ENCODE results near the gene EMILIN1. TPM values are rescaled to one million over a fixed set of nuclear protein-coding genes. Genes with fewer than 3 reads are reported as not detected.

EMILIN1 gene
- polyA plus RNA-seq, 2 donors: 10.7 to 12.1 TPM

DNA sequence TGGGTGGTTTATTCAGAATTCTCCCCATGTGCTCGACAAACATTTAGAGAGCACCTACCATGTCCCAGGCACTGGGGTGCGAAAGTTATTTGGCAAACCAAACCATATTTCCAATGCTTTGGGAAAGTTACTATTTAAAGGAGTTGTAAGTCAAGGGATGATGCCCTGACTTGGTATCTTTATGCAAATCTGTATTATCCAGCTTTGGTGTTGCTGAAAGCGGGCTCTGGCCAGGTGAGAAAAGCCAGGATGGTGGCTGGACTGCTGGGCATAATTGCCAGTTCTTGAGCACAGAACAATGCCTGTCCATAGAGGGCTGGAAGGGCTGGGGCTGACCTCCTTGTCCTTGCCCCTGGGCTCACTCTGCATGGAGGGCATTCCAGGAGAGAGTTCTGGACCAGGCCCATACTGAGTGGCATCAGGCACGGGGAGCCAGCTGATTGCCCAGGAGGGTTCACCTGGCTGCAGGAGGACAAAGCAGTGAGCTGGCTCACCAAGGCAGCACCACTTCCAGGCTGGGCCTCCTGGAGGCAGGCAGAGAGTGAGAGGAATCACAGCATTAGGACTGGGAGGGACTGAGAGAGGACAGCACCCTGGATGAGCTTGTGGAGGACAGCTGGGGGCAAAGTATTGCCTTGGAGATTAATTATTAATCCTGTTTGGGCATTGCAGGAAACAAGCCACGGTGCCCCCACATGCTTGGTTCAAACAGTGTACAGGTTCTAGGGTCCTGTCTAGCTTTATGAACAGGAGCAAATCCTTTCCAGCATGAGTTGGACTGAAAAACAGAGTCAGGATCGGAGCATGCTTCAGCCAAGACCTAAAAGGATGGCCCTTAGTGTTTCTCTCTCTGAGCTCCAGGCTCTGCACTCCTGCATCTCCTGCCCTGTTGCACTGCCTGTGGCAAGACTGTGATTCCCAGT lies 15.3 kb downstream of the EMILIN1 start:
- H3K4me1 ChIP-seq (ENCODE audit: control insufficient read depth in 2 of 2, insufficient read depth in 2 of 2, low read length in 1 of 2): peaks cover 0 to 10% of the 10 kb centered on the region in 2 donors
- no peak overlapping the region for H3K4me3 ChIP-seq (ENCODE audit: low read depth in 1 of 2, low read length in 2 of 2)
- no peaks in the 10 kb centered on the region for H3K27me3 ChIP-seq (ENCODE audit: control insufficient read depth in 1 of 2, insufficient read depth in 2 of 2, low read length in 2 of 2)
- no peak overlapping the region for H3K27ac ChIP-seq (ENCODE audit: low read depth in 2 of 2, low read length in 1 of 2)
- 84 to 86% methylated on average over 6 of the region's 6 CpGs for WGBS, 2 donors
- H3K9me3 ChIP-seq (ENCODE audit: control insufficient read depth in 2 of 2, insufficient read depth in 1 of 2, low read depth in 1 of 2, low read length in 1 of 2): no peaks in the 10 kb centered on the region
- peaks cover 0 to 2% of the 10 kb centered on the region in 2 donors for H3K36me3 ChIP-seq (ENCODE audit: control insufficient read depth in 2 of 2, insufficient read depth in 2 of 2, low read length in 1 of 2)

DNA sequence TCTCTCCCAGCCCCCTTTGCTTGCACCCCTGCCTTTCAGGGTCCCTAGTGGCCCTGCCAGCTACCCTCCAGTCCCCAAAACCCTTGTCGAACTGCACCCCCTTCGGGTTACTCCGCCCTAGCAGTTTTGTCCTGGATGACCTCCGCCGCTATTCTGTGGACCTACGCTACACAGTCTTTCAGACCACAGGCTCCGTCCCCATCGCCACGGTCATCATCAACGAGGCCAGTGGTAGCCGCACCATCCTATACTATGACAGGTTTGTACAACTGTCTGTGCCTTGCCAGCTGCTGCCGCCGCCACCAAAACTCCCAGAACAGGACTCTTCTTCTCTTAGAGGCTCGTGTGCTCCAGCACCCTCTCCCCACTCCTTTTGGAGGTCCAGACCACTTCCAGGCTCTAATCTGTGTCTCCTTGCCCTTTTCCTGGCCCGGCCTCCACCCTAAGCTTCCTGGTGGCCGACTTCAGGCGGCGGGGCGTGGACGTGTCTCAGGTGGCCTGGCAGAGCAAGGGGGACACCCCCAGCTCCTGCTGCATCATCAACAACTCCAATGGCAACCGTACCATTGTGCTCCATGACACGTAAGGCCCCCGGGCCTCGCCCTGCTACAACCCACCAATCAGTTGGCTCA lies 16.1 kb downstream of the EMILIN1 start:
- H3K4me3 ChIP-seq (ENCODE audit: low read depth in 1 of 2, low read length in 2 of 2): no peak overlapping the region
- WGBS, 2 donors: 92 to 94% methylated on average over 24 of the region's 24 CpGs
- no peak overlapping the region for H3K27ac ChIP-seq (ENCODE audit: low read depth in 2 of 2, low read length in 1 of 2)
- H3K4me1 ChIP-seq (ENCODE audit: control insufficient read depth in 2 of 2, insufficient read depth in 2 of 2, low read length in 1 of 2): peaks cover 0 to 10% of the 10 kb centered on the region in 2 donors
- H3K27me3 ChIP-seq (ENCODE audit: control insufficient read depth in 1 of 2, insufficient read depth in 2 of 2, low read length in 2 of 2): no peaks in the 10 kb centered on the region
- H3K9me3 ChIP-seq (ENCODE audit: control insufficient read depth in 2 of 2, insufficient read depth in 1 of 2, low read depth in 1 of 2, low read length in 1 of 2): no peaks in the 10 kb centered on the region
- peaks cover 0 to 2% of the 10 kb centered on the region in 2 donors for H3K36me3 ChIP-seq (ENCODE audit: control insufficient read depth in 2 of 2, insufficient read depth in 2 of 2, low read length in 1 of 2)

DNA sequence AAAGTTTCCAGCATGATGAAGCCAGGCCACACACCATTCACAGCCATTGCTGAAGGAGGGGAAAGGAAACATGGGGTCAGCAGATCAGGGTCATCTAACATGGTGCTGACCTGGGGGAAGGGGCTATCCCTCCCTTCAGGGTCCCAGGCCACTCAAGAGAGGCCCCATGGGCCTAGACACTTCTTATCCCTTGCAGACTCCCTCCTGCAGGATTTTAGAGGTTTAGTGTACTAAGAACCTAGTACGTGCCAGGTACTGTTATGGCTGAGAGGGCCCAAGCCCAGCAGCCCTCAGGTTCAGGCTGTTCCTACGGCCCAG lies 17.0 kb downstream of the EMILIN1 start:
- no peaks in the 10 kb centered on the region for H3K9me3 ChIP-seq (ENCODE audit: control insufficient read depth in 2 of 2, insufficient read depth in 1 of 2, low read depth in 1 of 2, low read length in 1 of 2)
- H3K27me3 ChIP-seq (ENCODE audit: control insufficient read depth in 1 of 2, insufficient read depth in 2 of 2, low read length in 2 of 2): no peaks in the 10 kb centered on the region
- H3K27ac ChIP-seq (ENCODE audit: low read depth in 2 of 2, low read length in 1 of 2): no peak overlapping the region
- 89 to 95% methylated on average over 2 of the region's 2 CpGs for WGBS, 2 donors
- H3K4me1 ChIP-seq (ENCODE audit: control insufficient read depth in 2 of 2, insufficient read depth in 2 of 2, low read length in 1 of 2): peaks cover 0 to 10% of the 10 kb centered on the region in 2 donors
- peaks cover 0 to 4% of the 10 kb centered on the region in 2 donors for H3K36me3 ChIP-seq (ENCODE audit: control insufficient read depth in 2 of 2, insufficient read depth in 2 of 2, low read length in 1 of 2)
- no peak overlapping the region for H3K4me3 ChIP-seq (ENCODE audit: low read depth in 1 of 2, low read length in 2 of 2)

- 32% methylated on average over 18 of the region's 18 CpGs for WGBS, 2 donors
- H3K4me1 ChIP-seq (ENCODE audit: control insufficient read depth in 2 of 2, insufficient read depth in 2 of 2, low read length in 1 of 2): peaks cover 0 to 10% of the 10 kb centered on the region in 2 donors
- no peaks in the 10 kb centered on the region for H3K9me3 ChIP-seq (ENCODE audit: control insufficient read depth in 2 of 2, insufficient read depth in 1 of 2, low read depth in 1 of 2, low read length in 1 of 2)
- H3K27ac ChIP-seq (ENCODE audit: low read depth in 2 of 2, low read length in 1 of 2): no peak overlapping the region
- H3K27me3 ChIP-seq (ENCODE audit: control insufficient read depth in 1 of 2, insufficient read depth in 2 of 2, low read length in 2 of 2): no peaks in the 10 kb centered on the region
- peak overlapping the region; percentile 33 to 36 for H3K4me3 ChIP-seq (ENCODE audit: low read depth in 1 of 2, low read length in 2 of 2)
- H3K36me3 ChIP-seq (ENCODE audit: control insufficient read depth in 2 of 2, insufficient read depth in 2 of 2, low read length in 1 of 2): peaks cover 0 to 4% of the 10 kb centered on the region in 2 donors
These were observed 17.6 kb downstream of the EMILIN1 start for GRCh38 chr2:27095745-27096651.

DNA sequence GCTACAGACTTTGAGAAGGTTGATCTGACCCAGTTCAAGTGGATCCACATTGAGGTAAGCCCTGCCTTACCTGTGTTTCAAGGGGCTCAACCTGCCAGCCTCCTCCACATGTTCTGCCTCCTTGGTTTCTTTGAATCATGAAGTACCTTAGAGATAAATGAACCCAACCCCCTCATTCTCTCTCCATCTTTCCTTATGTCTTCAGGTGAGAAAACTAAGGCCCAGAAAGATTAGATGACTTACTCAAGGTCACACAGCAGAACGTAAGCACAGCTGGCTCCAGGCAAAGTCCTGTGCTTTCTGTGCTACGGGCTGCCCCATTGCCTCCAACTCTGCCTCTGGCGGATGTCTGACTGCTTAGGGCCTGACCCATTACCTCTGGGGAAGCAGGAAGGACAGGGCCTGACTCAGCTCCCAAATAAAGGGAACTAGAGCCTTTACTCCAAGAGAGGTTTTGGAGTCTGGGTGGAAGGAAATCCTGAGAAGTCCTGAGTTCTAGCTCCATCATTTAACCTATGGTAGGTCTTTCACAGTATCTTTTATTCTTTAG lies 18.4 kb downstream of the EMILIN1 start:
- Histone ChIP-seq H3K4me1 (ENCODE audit: control insufficient read depth in 2 of 2, insufficient read depth in 2 of 2, low read length in 1 of 2) (peaks cover 0 to 10% of the 10 kb centered on the region in 2 donors), H3K9me3 (ENCODE audit: control insufficient read depth in 2 of 2, insufficient read depth in 1 of 2, low read depth in 1 of 2, low read length in 1 of 2) (no peaks in the 10 kb centered on the region), H3K27ac (ENCODE audit: low read depth in 2 of 2, low read length in 1 of 2) (no peak overlapping the region), H3K36me3 (ENCODE audit: control insufficient read depth in 2 of 2, insufficient read depth in 2 of 2, low read length in 1 of 2) (peaks cover 0 to 4% of the 10 kb centered on the region in 2 donors), H3K27me3 (ENCODE audit: control insufficient read depth in 1 of 2, insufficient read depth in 2 of 2, low read length in 2 of 2) (no peaks in the 10 kb centered on the region), H3K4me3 (ENCODE audit: low read depth in 1 of 2, low read length in 2 of 2) (no peak overlapping the region)
- 63 to 77% methylated on average over 3 of the region's 3 CpGs for WGBS, 2 donors

DNA sequence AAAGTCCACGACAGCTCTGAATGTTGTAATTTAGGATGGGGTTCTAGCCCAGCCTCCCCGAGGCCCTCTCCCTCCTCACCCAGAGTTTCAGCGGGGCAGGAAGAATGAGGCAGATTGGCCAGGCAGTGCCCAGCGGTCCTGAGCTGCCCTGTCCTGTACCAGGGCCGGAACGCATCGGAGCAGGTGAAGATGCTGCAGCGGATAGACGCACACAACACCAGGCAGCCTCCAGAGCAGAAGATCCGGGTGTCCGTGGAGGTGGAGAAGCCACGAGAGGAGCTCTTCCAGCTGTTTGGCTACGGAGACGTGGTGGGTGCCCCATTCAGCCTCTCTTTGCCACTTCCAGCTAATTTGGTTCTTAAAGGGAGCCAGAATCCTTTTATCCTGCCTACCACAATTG lies 18.9 kb downstream of the EMILIN1 start:
- Histone ChIP-seq H3K9me3 (ENCODE audit: control insufficient read depth in 2 of 2, insufficient read depth in 1 of 2, low read depth in 1 of 2, low read length in 1 of 2) (no peaks in the 10 kb centered on the region), H3K27me3 (ENCODE audit: control insufficient read depth in 1 of 2, insufficient read depth in 2 of 2, low read length in 2 of 2) (no peaks in the 10 kb centered on the region), H3K36me3 (ENCODE audit: control insufficient read depth in 2 of 2, insufficient read depth in 2 of 2, low read length in 1 of 2) (peaks cover 0 to 3% of the 10 kb centered on the region in 2 donors), H3K4me3 (ENCODE audit: low read depth in 1 of 2, low read length in 2 of 2) (no peak overlapping the region), H3K4me1 (ENCODE audit: control insufficient read depth in 2 of 2, insufficient read depth in 2 of 2, low read length in 1 of 2) (peaks cover 0 to 10% of the 10 kb centered on the region in 2 donors), H3K27ac (ENCODE audit: low read depth in 2 of 2, low read length in 1 of 2) (no peak overlapping the region)
- 90 to 92% methylated on average over 14 of the region's 14 CpGs for WGBS, 2 donors

DNA sequence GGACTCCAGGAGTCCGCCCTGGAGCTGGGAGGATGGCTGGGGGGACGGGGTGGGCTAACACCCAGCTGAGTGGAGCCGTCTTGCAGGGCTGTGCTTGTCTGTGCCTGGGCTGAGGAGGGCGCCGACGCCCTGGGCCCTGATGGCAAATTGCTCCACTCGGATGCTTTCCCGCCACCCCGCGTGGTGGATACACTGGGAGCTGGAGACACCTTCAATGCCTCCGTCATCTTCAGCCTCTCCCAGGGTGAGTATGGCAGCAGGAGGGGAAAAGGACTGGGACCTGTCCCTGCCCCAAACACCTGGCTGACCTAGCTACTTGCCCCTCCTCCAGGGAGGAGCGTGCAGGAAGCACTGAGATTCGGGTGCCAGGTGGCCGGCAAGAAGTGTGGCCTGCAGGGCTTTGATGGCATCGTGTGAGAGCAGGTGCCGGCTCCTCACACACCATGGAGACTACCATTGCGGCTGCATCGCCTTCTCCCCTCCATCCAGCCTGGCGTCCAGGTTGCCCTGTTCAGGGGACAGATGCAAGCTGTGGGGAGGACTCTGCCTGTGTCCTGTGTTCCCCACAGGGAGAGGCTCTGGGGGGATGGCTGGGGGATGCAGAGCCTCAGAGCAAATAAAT lies 21.0 kb downstream of the EMILIN1 start:
- WGBS, 2 donors: 90 to 95% methylated on average over 19 of the region's 19 CpGs
- H3K27me3 ChIP-seq (ENCODE audit: control insufficient read depth in 1 of 2, insufficient read depth in 2 of 2, low read length in 2 of 2): no peaks in the 10 kb centered on the region
- H3K9me3 ChIP-seq (ENCODE audit: control insufficient read depth in 2 of 2, insufficient read depth in 1 of 2, low read depth in 1 of 2, low read length in 1 of 2): no peaks in the 10 kb centered on the region
- H3K27ac ChIP-seq (ENCODE audit: low read depth in 2 of 2, low read length in 1 of 2): no peak overlapping the region
- H3K36me3 ChIP-seq (ENCODE audit: control insufficient read depth in 2 of 2, insufficient read depth in 2 of 2, low read length in 1 of 2): peaks cover 0 to 2% of the 10 kb centered on the region in 2 donors
- peaks cover 0 to 10% of the 10 kb centered on the region in 2 donors for H3K4me1 ChIP-seq (ENCODE audit: control insufficient read depth in 2 of 2, insufficient read depth in 2 of 2, low read length in 1 of 2)
- no peak overlapping the region for H3K4me3 ChIP-seq (ENCODE audit: low read depth in 1 of 2, low read length in 2 of 2)

- 84 to 85% methylated on average over 10 of the region's 10 CpGs for WGBS, 2 donors
- Histone ChIP-seq H3K27ac (ENCODE audit: low read depth in 2 of 2, low read length in 1 of 2) (no peak overlapping the region), H3K36me3 (ENCODE audit: control insufficient read depth in 2 of 2, insufficient read depth in 2 of 2, low read length in 1 of 2) (peaks cover 0 to 2% of the 10 kb centered on the region in 2 donors), H3K4me1 (ENCODE audit: control insufficient read depth in 2 of 2, insufficient read depth in 2 of 2, low read length in 1 of 2) (peaks cover 0 to 10% of the 10 kb centered on the region in 2 donors), H3K4me3 (ENCODE audit: low read depth in 1 of 2, low read length in 2 of 2) (no peak overlapping the region), H3K9me3 (ENCODE audit: control insufficient read depth in 2 of 2, insufficient read depth in 1 of 2, low read depth in 1 of 2, low read length in 1 of 2) (no peaks in the 10 kb centered on the region), H3K27me3 (ENCODE audit: control insufficient read depth in 1 of 2, insufficient read depth in 2 of 2, low read length in 2 of 2) (no peaks in the 10 kb centered on the region)
These were observed 21.6 kb downstream of the EMILIN1 start for GRCh38 chr2:27100036-27100435.

- Histone ChIP-seq H3K4me3 (ENCODE audit: low read depth in 1 of 2, low read length in 2 of 2) (no peak overlapping the region), H3K27me3 (ENCODE audit: control insufficient read depth in 1 of 2, insufficient read depth in 2 of 2, low read length in 2 of 2) (no peaks in the 10 kb centered on the region), H3K27ac (ENCODE audit: low read depth in 2 of 2, low read length in 1 of 2) (no peak overlapping the region), H3K4me1 (ENCODE audit: control insufficient read depth in 2 of 2, insufficient read depth in 2 of 2, low read length in 1 of 2) (no peaks in the 10 kb centered on the region), H3K36me3 (ENCODE audit: control insufficient read depth in 2 of 2, insufficient read depth in 2 of 2, low read length in 1 of 2) (peaks cover 0 to 2% of the 10 kb centered on the region in 2 donors), H3K9me3 (ENCODE audit: control insufficient read depth in 2 of 2, insufficient read depth in 1 of 2, low read depth in 1 of 2, low read length in 1 of 2) (no peaks in the 10 kb centered on the region)
- 77 to 84% methylated on average over 5 of the region's 5 CpGs for WGBS, 2 donors
These were observed 23.9 kb downstream of the EMILIN1 start for GRCh38 chr2:27102329-27102728.
